Activated CD8-positive, alpha-beta T cell treated with anti-CD3 and anti-CD28 coated beads for 36 hours (primary cell): ENCODE results near the gene RIMKLB. TPM values are rescaled to one million over a fixed set of nuclear protein-coding genes. Genes with fewer than 3 reads are reported as not detected.

Experiments
- ATAC-seq: fragments of 200-7000 bp; cut with Tn5 transposase; one replicate; pipeline ENCODE4 v1.10.0; 2021; ENCODE audit warnings: mild to moderate bottlenecking, moderate library complexity
- CTCF ChIA-PET: fragments of 350-600 bp; sonication (Branson Sonifier 250); formaldehyde crosslinking; loops from one replicate; lab custom pipeline; 2021; ENCODE audit warnings: antibody characterized with exemption; lab: Charles Lee
- POLR2A ChIA-PET: fragments of 350-600 bp; sonication (Branson Sonifier 250); formaldehyde crosslinking; loops from one replicate; lab custom pipeline; 2021; ENCODE audit warnings: antibody characterized with exemption; lab: Charles Lee
- DNase-seq: peaks from one replicate; pipeline ENCODE4 v3.0.0-alpha.2; 2020
- H3K27ac Mint-ChIP-seq: one replicate; pipeline ENCODE4 v1.8.0; 2021; ENCODE audit warnings: mild to moderate bottlenecking, mixed read lengths
- H3K27me3 Mint-ChIP-seq: one replicate; pipeline ENCODE4 v1.8.0; 2021; ENCODE audit warnings: mixed read lengths
- H3K36me3 Mint-ChIP-seq: one replicate; pipeline ENCODE4 v1.8.0; 2021; ENCODE audit warnings: low read depth, mixed read lengths
- H3K4me1 Mint-ChIP-seq: one replicate; pipeline ENCODE4 v1.8.0; 2021; ENCODE audit warnings: low read depth, mixed read lengths
- H3K4me3 Mint-ChIP-seq: one replicate; pipeline ENCODE4 v1.8.0; 2021; ENCODE audit warnings: mild to moderate bottlenecking, moderate library complexity, mixed read lengths
- H3K9me3 Mint-ChIP-seq: one replicate; pipeline ENCODE4 v1.8.0; 2021; ENCODE audit warnings: mixed read lengths
- CTCF ChIP-seq: fragments of 200-600 bp; IDR thresholded peaks from one replicate; pipeline ENCODE4 v1.8.0; 2022; ENCODE audit warnings: antibody characterized with exemption, mild to moderate bottlenecking
- intact Hi-C: fragments of 100-400 bp; cut with micrococcal nuclease; formaldehyde crosslinking; loops from one replicate; pipeline ENCODE4 v1.10.0; 2022
- total RNA-seq, 2 experiments: library from RNA; stranded (reverse); gene quantifications; one replicate each; pipeline ENCODE4 v1.2.3, GENCODE V29; 2021

RIMKLB gene
- total RNA-seq, 2 experiments from 2014 or later = 7.7 to 8.6 TPM

GRCh38 chr12:8773461-8773860, 75.7 kb downstream of the RIMKLB start:
- ChIA-PET POLR2A (no interaction called here), CTCF (no interaction called here)
- no peak for TF ChIP-seq CTCF
- DNase-seq (no peak), ATAC-seq (no peak)
- Mint-ChIP-seq H3K27ac (no peak overlapping the region), H3K27me3 (no peaks in the 10 kb centered on the region), H3K36me3 (peaks cover 3% of the 10 kb centered on the region), H3K4me1 (no peaks in the 10 kb centered on the region), H3K9me3 (no peaks in the 10 kb centered on the region), H3K4me3 (no peak overlapping the region)
- intact Hi-C loops = no loop called here

GRCh38 chr12:8779281-8779680, 81.5 kb downstream of the RIMKLB start:
- no peak for DNase-seq
- Mint-ChIP-seq H3K27me3 (no peaks in the 10 kb centered on the region), H3K36me3 (peaks cover 1% of the 10 kb centered on the region), H3K4me3 (no peak overlapping the region), H3K4me1 (no peaks in the 10 kb centered on the region), H3K27ac (no peak overlapping the region), H3K9me3 (no peaks in the 10 kb centered on the region)
- CTCF ChIA-PET = interaction anchor here (1.2 kb wide), 1 partner anchor 270 kb away, joined by 4 read pairs; no protein-coding TSS in a partner anchor
- TF ChIP-seq CTCF = no peak
- intact Hi-C loops = no loop called here
- no peak for ATAC-seq
- POLR2A ChIA-PET = no interaction called here

- ChIA-PET POLR2A (no interaction called here), CTCF (interaction anchor here (2.0 kb wide), 1 partner anchor 80 kb away, joined by 7 read pairs; no protein-coding TSS in a partner anchor)
- Mint-ChIP-seq H3K27me3 (no peaks in the 10 kb centered on the region), H3K9me3 (no peaks in the 10 kb centered on the region), H3K36me3 (peaks cover 1% of the 10 kb centered on the region), H3K4me3 (no peak overlapping the region), H3K27ac (no peak overlapping the region), H3K4me1 (no peaks in the 10 kb centered on the region)
- ATAC-seq (no peak), DNase-seq (no peak)
- no peak for TF ChIP-seq CTCF
- intact Hi-C loops = no loop called here
Observed at GRCh38 chr12:8779862-8780261, 82.1 kb downstream of the RIMKLB start.

- CTCF ChIA-PET = interaction anchor here (2.0 kb wide), 1 partner anchor 80 kb away, joined by 7 read pairs; no protein-coding TSS in a partner anchor
- Mint-ChIP-seq H3K4me1 (no peaks in the 10 kb centered on the region), H3K36me3 (peaks cover 1% of the 10 kb centered on the region), H3K9me3 (no peaks in the 10 kb centered on the region), H3K27ac (no peak overlapping the region), H3K27me3 (no peaks in the 10 kb centered on the region), H3K4me3 (no peak overlapping the region)
- ATAC-seq = no peak
- DNase-seq = peak; percentile 5
- peak; percentile 33 for TF ChIP-seq CTCF
- intact Hi-C loops = no loop called here
- POLR2A ChIA-PET = no interaction called here
Observed at GRCh38 chr12:8780389-8780788, 82.6 kb downstream of the RIMKLB start.

GRCh38 chr12:8781381-8782127, 83.8 kb downstream of the RIMKLB start:
- DNase-seq = no peak
- CTCF ChIA-PET = interaction anchor here (0.9 to 2.0 kb wide), 2 partner anchors 79 to 257 kb away, joined by 3 to 7 read pairs; no protein-coding TSS in a partner anchor

More at GRCh38 chr12:8781381-8782127, 83.8 kb downstream of the RIMKLB start:
- no peaks in the 10 kb centered on the region for H3K27me3 Mint-ChIP-seq
- no peaks in the 10 kb centered on the region for H3K9me3 Mint-ChIP-seq
- no peak for ATAC-seq
- no peak for TF ChIP-seq CTCF
- H3K36me3 Mint-ChIP-seq = peaks cover 1% of the 10 kb centered on the region
- no peaks in the 10 kb centered on the region for H3K4me1 Mint-ChIP-seq
- no peak overlapping the region for H3K27ac Mint-ChIP-seq
- intact Hi-C loops = no loop called here
- POLR2A ChIA-PET = no interaction called here
- no peak overlapping the region for H3K4me3 Mint-ChIP-seq
